OCI-LY1 (cell line): ENCODE measurements around the gene KAT2A.

Experiments used
- EZH2 ChIP-seq: fragments of 200-600 bp; sonication (generic), shearing (Covaris generic); IDR thresholded peaks from 2 replicates; pipeline ENCODE4 v1.8.0; 2017; ENCODE audit warnings: borderline replicate concordance, mixed run types, mild to moderate bottlenecking, antibody characterized with exemption, low read length, moderate library complexity, mixed read lengths
- TF ChIP-seq, protein P1 (sequence below): fragments of 200-600 bp; sonication (generic), shearing (Covaris generic); IDR thresholded peaks from 2 replicates; pipeline ENCODE4 v1.5.1; 2017; ENCODE audit warnings: mild to moderate bottlenecking, antibody characterized with exemption, low read length, moderate library complexity, mixed read lengths

DNA sequence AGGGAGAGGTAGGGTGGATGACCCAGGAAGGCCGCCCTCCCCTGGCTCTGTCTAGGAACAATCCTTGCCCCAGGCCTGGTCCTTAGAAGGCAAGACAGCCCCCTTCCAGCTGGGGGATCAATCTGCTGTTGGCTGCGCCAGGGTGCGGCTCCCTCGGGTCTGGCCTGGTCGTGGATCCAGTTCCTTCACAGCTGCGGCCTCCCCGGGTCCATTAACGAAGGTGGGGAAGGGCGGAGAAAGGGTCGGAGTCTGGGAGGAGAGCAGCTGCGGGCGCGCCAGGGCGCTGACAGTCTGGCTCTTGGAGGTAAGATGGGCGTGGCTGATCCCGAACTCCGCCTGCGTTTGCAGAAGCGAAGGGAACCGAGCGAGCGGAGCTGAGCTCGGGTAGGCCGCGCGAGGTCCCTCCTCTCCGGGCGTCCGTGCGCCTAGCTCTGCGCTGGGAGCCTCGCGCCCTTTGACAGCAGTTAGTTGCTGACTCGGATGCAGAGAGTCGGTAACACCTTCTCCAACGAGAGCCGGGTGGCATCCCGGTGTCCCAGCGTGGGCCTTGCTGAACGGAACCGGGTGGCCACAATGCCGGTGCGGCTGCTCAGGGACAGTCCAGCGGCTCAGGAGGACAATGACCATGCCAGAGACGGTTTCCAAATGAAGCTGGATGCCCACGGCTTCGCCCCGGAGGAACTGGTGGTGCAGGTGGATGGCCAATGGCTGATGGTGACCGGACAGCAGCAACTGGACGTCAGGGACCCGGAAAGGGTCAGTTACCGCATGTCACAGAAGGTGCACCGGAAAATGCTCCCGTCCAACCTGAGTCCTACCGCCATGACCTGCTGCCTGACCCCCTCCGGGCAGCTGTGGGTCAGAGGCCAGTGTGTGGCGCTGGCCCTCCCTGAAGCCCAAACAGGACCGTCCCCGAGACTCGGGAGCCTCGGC is 1.5 kb upstream of the KAT2A start, which contains the start of gene HSPB9:
- TF ChIP-seq, protein P1, sequence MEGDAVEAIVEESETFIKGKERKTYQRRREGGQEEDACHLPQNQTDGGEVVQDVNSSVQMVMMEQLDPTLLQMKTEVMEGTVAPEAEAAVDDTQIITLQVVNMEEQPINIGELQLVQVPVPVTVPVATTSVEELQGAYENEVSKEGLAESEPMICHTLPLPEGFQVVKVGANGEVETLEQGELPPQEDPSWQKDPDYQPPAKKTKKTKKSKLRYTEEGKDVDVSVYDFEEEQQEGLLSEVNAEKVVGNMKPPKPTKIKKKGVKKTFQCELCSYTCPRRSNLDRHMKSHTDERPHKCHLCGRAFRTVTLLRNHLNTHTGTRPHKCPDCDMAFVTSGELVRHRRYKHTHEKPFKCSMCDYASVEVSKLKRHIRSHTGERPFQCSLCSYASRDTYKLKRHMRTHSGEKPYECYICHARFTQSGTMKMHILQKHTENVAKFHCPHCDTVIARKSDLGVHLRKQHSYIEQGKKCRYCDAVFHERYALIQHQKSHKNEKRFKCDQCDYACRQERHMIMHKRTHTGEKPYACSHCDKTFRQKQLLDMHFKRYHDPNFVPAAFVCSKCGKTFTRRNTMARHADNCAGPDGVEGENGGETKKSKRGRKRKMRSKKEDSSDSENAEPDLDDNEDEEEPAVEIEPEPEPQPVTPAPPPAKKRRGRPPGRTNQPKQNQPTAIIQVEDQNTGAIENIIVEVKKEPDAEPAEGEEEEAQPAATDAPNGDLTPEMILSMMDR = no peak
- TF ChIP-seq EZH2 = no peak
